Thymus (tissue), 11 donors: Measurements from ENCODE around the gene LRP1B. TPM values are rescaled to one million over a fixed set of nuclear protein-coding genes. Genes with fewer than 3 reads are reported as not detected.

Experiments
- DNase-seq, 9 donors: peaks; one replicate each; pipeline ENCODE4 v3.0.0-alpha.2; 2013; ENCODE audit warnings: low spot score in 9 of 9, low read depth in 6 of 9, missing footprints in 1 of 9
- H3K27ac ChIP-seq, 2 donors: one replicate each; pipeline ENCODE4 v1.5.1; 2013; ENCODE audit warnings: control low read depth in 1 of 2, low read depth in 1 of 2, low read length in 1 of 2, mild to moderate bottlenecking in 1 of 2, moderate library complexity in 1 of 2
- H3K27me3 ChIP-seq, 2 donors: one replicate each; pipeline ENCODE4 v1.5.1; 2013; ENCODE audit warnings: low read length in 1 of 2; ENCODE audit not compliant: control insufficient read depth in 2 of 2, insufficient read depth in 1 of 2
- H3K36me3 ChIP-seq, 2 donors: one replicate each; pipeline ENCODE4 v1.5.1; 2013; ENCODE audit warnings: low read length in 1 of 2, mild to moderate bottlenecking in 1 of 2, moderate library complexity in 1 of 2; ENCODE audit not compliant: control insufficient read depth in 2 of 2, insufficient read depth in 2 of 2
- H3K4me1 ChIP-seq, 2 donors: one replicate each; pipeline ENCODE4 v1.5.1; 2013; ENCODE audit warnings: low read length in 2 of 2; ENCODE audit not compliant: control insufficient read depth in 2 of 2, insufficient read depth in 2 of 2
- H3K4me3 ChIP-seq, 2 donors: one replicate each; pipeline ENCODE4 v1.5.1; 2013; ENCODE audit warnings: low read length in 2 of 2, control low read depth in 1 of 2, mild to moderate bottlenecking in 1 of 2
- H3K9me3 ChIP-seq, 2 donors: one replicate each; pipeline ENCODE4 v1.5.1; 2013; ENCODE audit warnings: low read length in 1 of 2, mild to moderate bottlenecking in 1 of 2; ENCODE audit not compliant: control insufficient read depth in 2 of 2, insufficient read depth in 1 of 2
- WGBS: extraction: QIAGEN DNeasy Blood & Tissue Kit; methylation state at CpG from one replicate; pipeline ENCODE4 v1.1.7; 2013; 5-methylcytosine and 5-hydroxymethylcytosine counted together
- polyA plus RNA-seq: library from polyadenylated mRNA; stranded (reverse); fragments of 200-250 nt; gene quantifications from one replicate; pipeline ENCODE4 v1.2.3, GENCODE V29; 2013
- total RNA-seq: library from RNA; stranded (reverse); fragments of 120-200 nt; gene quantifications from one replicate; pipeline ENCODE4 v1.2.4, GENCODE V29; 2013
- donor health status: healthy.

LRP1B gene
- total and polyA plus RNA-seq, 2 donors = 0.18 to 0.28 TPM

GRCh38 chr2:141618457-141618856 lies 512.4 kb downstream of the LRP1B start:
- Histone ChIP-seq H3K27me3 (no peaks in the 10 kb centered on the region), H3K36me3 (no peaks in the 10 kb centered on the region), H3K9me3 (no peaks in the 10 kb centered on the region), H3K4me3 (no peak overlapping the region), H3K4me1 (no peaks in the 10 kb centered on the region), H3K27ac (no peak overlapping the region)
- no peak for DNase-seq
- WGBS = 87% methylated on average over 2 of the region's 2 CpGs

- Histone ChIP-seq H3K9me3 (no peaks in the 10 kb centered on the region), H3K4me1 (no peaks in the 10 kb centered on the region), H3K27me3 (no peaks in the 10 kb centered on the region), H3K27ac (no peak overlapping the region), H3K4me3 (no peak overlapping the region), H3K36me3 (no peaks in the 10 kb centered on the region)
- WGBS = 91% methylated on average over 1 of the region's 1 CpG
- no peak for DNase-seq
These were observed 518.8 kb downstream of the LRP1B start for GRCh38 chr2:141611981-141612380.

- 88% methylated on average over 1 of the region's 1 CpG for WGBS
- no peaks in the 10 kb centered on the region for H3K27me3 ChIP-seq
- H3K36me3 ChIP-seq = no peaks in the 10 kb centered on the region
- H3K27ac ChIP-seq = no peak overlapping the region
- no peak for DNase-seq
- H3K9me3 ChIP-seq = no peaks in the 10 kb centered on the region
- H3K4me1 ChIP-seq = no peaks in the 10 kb centered on the region
- H3K4me3 ChIP-seq = no peak overlapping the region
These were observed 519.6 kb downstream of the LRP1B start for GRCh38 chr2:141611176-141611571.

GRCh38 chr2:141610564-141611175 lies 520.1 kb downstream of the LRP1B start:
- 71% methylated on average over 6 of the region's 6 CpGs for WGBS
- no peak overlapping the region for H3K27ac ChIP-seq
- DNase-seq = no peak
- no peaks in the 10 kb centered on the region for H3K27me3 ChIP-seq
- H3K4me1 ChIP-seq = no peaks in the 10 kb centered on the region
- H3K4me3 ChIP-seq = no peak overlapping the region
- no peaks in the 10 kb centered on the region for H3K9me3 ChIP-seq
- H3K36me3 ChIP-seq = no peaks in the 10 kb centered on the region

- Histone ChIP-seq H3K4me3 (no peak overlapping the region), H3K27ac (no peak overlapping the region), H3K9me3 (no peaks in the 10 kb centered on the region), H3K36me3 (no peaks in the 10 kb centered on the region), H3K27me3 (no peaks in the 10 kb centered on the region), H3K4me1 (no peaks in the 10 kb centered on the region)
- no peak for DNase-seq
These were observed 525.7 kb downstream of the LRP1B start for GRCh38 chr2:141605163-141605562.

GRCh38 chr2:141601511-141602152 lies 529.2 kb downstream of the LRP1B start:
- no peak overlapping the region for H3K27ac ChIP-seq
- DNase-seq = no peak
- H3K4me3 ChIP-seq = no peak overlapping the region
- H3K9me3 ChIP-seq = no peaks in the 10 kb centered on the region
- H3K27me3 ChIP-seq = no peaks in the 10 kb centered on the region
- H3K4me1 ChIP-seq = no peaks in the 10 kb centered on the region
- 78% methylated on average over 8 of the region's 8 CpGs for WGBS
- no peaks in the 10 kb centered on the region for H3K36me3 ChIP-seq

GRCh38 chr2:141599721-141600120 lies 531.1 kb downstream of the LRP1B start:
- no peaks in the 10 kb centered on the region for H3K27me3 ChIP-seq
- WGBS = 91% methylated on average over 4 of the region's 4 CpGs
- no peak overlapping the region for H3K4me3 ChIP-seq
- H3K27ac ChIP-seq = no peak overlapping the region
- H3K36me3 ChIP-seq = no peaks in the 10 kb centered on the region
- no peak for DNase-seq
- H3K9me3 ChIP-seq = no peaks in the 10 kb centered on the region
- no peaks in the 10 kb centered on the region for H3K4me1 ChIP-seq

- WGBS = 50% methylated on average over 2 of the region's 2 CpGs
- H3K27ac ChIP-seq = no peak overlapping the region
- H3K9me3 ChIP-seq = peaks cover 0 to under 1% of the 10 kb centered on the region in 2 donors
- DNase-seq = no peak
- no peaks in the 10 kb centered on the region for H3K4me1 ChIP-seq
- H3K36me3 ChIP-seq = no peaks in the 10 kb centered on the region
- H3K4me3 ChIP-seq = no peak overlapping the region
- H3K27me3 ChIP-seq = no peaks in the 10 kb centered on the region
These were observed 531.8 kb downstream of the LRP1B start for GRCh38 chr2:141598982-141599381.

- peaks cover 0 to 4% of the 10 kb centered on the region in 2 donors for H3K9me3 ChIP-seq
- no peak for DNase-seq
- no peak overlapping the region for H3K4me3 ChIP-seq
- no peak overlapping the region for H3K27ac ChIP-seq
- 95% methylated on average over 3 of the region's 3 CpGs for WGBS
- no peaks in the 10 kb centered on the region for H3K27me3 ChIP-seq
- H3K4me1 ChIP-seq = no peaks in the 10 kb centered on the region
- no peaks in the 10 kb centered on the region for H3K36me3 ChIP-seq
These were observed 535.4 kb downstream of the LRP1B start for GRCh38 chr2:141595316-141595920.
